Prostate gland (tissue), 2 donors: ENCODE data around the gene LUM. TPM values are rescaled to one million over a fixed set of nuclear protein-coding genes. Genes with fewer than 3 reads are reported as not detected.

Source experiments
- DNase-seq: peaks from one replicate; pipeline ENCODE4 v3.0.0-alpha.2; 2019; ENCODE audit warnings: low spot score
- H3K27ac ChIP-seq, 2 donors: fragments of 200-600 bp; sonication (generic); 2 replicates each; pipeline ENCODE4 v1.5.1; 2017 to 2019
- H3K27me3 ChIP-seq: fragments of 200-600 bp; sonication (generic); replicated peaks from 2 replicates; pipeline ENCODE4 v1.5.1; 2019; ENCODE audit not compliant: insufficient read depth
- H3K36me3 ChIP-seq, 2 donors: fragments of 200-600 bp; sonication (generic); 1 replicate in 1 of 2; 2 replicates in 1 of 2; pipeline versions ENCODE4 v1.5.1 to v1.8.1; 2017 to 2019
- H3K4me1 ChIP-seq: fragments of 200-600 bp; sonication (generic); replicated peaks from 2 replicates; pipeline ENCODE4 v1.5.1; 2019
- H3K4me3 ChIP-seq, 2 donors: fragments of 200-600 bp; sonication (generic); 2 replicates each; pipeline ENCODE4 v1.5.1; 2017 to 2019
- H3K9me3 ChIP-seq: fragments of 200-600 bp; sonication (generic); 2 replicates; pipeline ENCODE4 v1.5.1; 2017
- POLR2A ChIP-seq: fragments of 450-650 bp; IDR thresholded peaks from one replicate; pipeline ENCODE4 v1.6.1; 2016; ENCODE audit warnings: antibody characterized with exemption, mild to moderate bottlenecking
- POLR2AphosphoS5 ChIP-seq: sonication (generic); formaldehyde crosslinking; IDR thresholded peaks from one replicate; pipeline ENCODE4 v1.6.1; 2017; ENCODE audit warnings: antibody characterized with exemption
- WGBS: methylation state at CpG from one replicate; pipeline ENCODE4 v1.1.5; 2018; 5-methylcytosine and 5-hydroxymethylcytosine counted together
- intact Hi-C: fragments of 100-400 bp; cut with DNase I; formaldehyde crosslinking; loops from one replicate; pipeline ENCODE4 v1.14.2; 2022
- total RNA-seq, 2 donors: library from RNA; depleted of rRNA; stranded (reverse); fragments of >200 nt; gene quantifications; one replicate each; pipeline ENCODE4 v1.1.0, GENCODE V29; 2016
- TF ChIP-seq, protein P1 (sequence below), 4 experiments: fragments of 200-600 bp in 2 of 4; fragments of 450-650 bp in 2 of 4; sonication (generic) in 2 of 4; IDR thresholded peaks; 1 replicate in 3 of 4; 2 replicates in 1 of 4; pipeline ENCODE4 v1.5.1; 2016 to 2019; ENCODE audit warnings: antibody characterized with exemption in 4 of 4, mild to moderate bottlenecking in 2 of 4, moderate library complexity in 2 of 4

Gene LUM
- total RNA-seq, 2 donors from 2014 or later, result 34.3 to 56.1 TPM

DNA sequence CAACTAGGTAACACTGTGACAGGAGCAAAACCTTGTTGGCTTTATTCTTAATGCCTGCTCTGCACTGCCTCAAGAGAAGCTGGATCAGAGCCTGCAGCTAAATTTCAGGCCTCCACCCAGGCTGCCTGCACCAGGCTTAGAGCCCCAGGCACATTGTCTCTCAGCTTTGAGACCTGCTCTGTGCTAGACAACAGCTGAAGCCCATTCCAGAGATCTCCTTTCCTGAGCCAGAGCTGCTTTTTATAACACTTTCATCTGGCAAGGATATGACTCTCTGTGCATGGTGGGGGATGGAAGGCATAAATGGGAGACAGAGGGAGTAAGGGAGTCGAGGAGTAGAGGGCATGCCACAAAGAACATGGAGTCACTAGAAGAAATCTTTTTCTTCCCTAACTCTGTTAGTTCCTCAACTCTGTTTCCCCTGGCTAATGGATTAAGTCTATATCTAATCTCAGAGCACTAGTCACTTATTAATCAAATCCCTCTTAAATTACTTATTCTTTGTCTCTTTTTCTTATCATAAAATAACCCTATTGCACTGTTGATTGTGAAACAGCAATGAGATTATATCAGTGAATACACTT is 27.1 kb upstream of the LUM start:
- Histone ChIP-seq H3K4me3 (no peak overlapping the region), H3K9me3 (no peaks in the 10 kb centered on the region), H3K27ac (no peak overlapping the region), H3K36me3 (no peaks in the 10 kb centered on the region), H3K4me1 (no peaks in the 10 kb centered on the region), H3K27me3 (no peaks in the 10 kb centered on the region)
- DNase-seq, result no peak
- TF ChIP-seq POLR2A (no peak), POLR2AphosphoS5 (no peak)
- TF ChIP-seq, protein P1, sequence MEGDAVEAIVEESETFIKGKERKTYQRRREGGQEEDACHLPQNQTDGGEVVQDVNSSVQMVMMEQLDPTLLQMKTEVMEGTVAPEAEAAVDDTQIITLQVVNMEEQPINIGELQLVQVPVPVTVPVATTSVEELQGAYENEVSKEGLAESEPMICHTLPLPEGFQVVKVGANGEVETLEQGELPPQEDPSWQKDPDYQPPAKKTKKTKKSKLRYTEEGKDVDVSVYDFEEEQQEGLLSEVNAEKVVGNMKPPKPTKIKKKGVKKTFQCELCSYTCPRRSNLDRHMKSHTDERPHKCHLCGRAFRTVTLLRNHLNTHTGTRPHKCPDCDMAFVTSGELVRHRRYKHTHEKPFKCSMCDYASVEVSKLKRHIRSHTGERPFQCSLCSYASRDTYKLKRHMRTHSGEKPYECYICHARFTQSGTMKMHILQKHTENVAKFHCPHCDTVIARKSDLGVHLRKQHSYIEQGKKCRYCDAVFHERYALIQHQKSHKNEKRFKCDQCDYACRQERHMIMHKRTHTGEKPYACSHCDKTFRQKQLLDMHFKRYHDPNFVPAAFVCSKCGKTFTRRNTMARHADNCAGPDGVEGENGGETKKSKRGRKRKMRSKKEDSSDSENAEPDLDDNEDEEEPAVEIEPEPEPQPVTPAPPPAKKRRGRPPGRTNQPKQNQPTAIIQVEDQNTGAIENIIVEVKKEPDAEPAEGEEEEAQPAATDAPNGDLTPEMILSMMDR (IDR thresholded peaks at IDR 0.05), result no peak
- intact Hi-C loops, result loop anchor here (10.0 kb wide), 1 partner anchor 94 kb away; no protein-coding TSS in a partner anchor
- WGBS, result 42% methylated on average over 1 of the region's 1 CpG

DNA sequence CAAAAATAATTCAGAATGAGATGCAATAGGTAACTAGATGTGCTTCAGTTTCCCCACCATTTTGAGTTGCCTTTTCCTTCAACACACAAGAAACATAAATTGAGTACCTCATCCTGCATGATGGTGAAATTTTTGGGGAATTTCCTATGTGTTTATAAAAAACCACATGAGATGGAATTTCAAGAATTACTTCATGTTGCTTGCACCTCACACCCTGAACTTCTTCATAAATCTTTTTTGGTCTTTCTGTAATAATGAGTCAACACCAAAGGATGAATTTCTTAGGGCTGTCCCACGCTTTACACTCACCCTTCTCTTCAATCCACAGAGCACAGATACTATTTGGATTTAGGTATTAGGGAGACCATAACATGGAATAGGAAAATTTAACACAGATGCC is 22.6 kb upstream of the LUM start:
- intact Hi-C loops, result loop anchor here (10.0 kb wide), 1 partner anchor 89 kb away; no protein-coding TSS in a partner anchor
- DNase-seq, result no peak
- H3K36me3 ChIP-seq, result no peaks in the 10 kb centered on the region
- H3K27ac ChIP-seq, result no peak overlapping the region
- no peaks in the 10 kb centered on the region for H3K27me3 ChIP-seq
- TF ChIP-seq POLR2AphosphoS5, result no peak
- TF ChIP-seq POLR2A, result no peak
- TF ChIP-seq, protein P1 (IDR thresholded peaks at IDR 0.05), result no peak
- no peaks in the 10 kb centered on the region for H3K4me1 ChIP-seq
- 89% methylated on average over 1 of the region's 1 CpG for WGBS
- no peaks in the 10 kb centered on the region for H3K9me3 ChIP-seq
- H3K4me3 ChIP-seq, result no peak overlapping the region

DNA sequence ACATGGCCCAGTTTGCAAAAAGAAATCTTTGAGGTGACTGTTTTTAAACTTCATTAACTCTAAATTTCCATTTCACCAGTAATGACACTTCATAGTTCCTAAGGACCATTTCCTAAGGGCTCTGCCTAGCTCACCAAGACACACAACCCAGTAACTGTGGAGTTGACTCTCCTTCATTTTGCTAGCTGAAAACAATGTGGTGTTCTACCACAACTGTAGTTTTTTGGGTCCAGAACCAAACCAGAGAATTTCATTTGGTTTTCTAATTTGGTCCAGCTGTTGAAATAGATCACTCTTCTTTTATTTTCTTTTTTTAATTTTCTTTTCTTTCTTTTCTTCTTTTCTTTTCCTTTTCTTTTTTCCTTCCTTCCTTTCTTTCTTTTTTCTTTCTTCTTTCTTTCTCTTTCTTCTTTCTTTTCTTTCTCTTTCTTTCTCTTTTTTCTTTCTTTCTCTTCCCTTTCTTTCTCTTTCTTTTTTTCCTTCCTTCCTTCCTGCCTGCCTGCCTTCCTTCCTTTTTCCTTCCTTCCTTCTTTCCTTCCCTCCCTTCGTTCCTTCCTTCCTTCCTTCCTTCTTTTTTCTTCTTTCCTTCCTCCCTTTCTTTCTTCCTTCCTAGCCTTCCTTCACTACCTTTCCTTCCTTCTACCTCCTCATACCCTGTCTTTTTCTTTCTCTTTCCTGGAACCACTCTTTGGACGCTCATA is 18.5 kb upstream of the LUM start:
- Histone ChIP-seq H3K9me3 (no peaks in the 10 kb centered on the region), H3K4me1 (no peaks in the 10 kb centered on the region), H3K4me3 (no peak overlapping the region), H3K27me3 (no peaks in the 10 kb centered on the region), H3K27ac (no peak overlapping the region), H3K36me3 (no peaks in the 10 kb centered on the region)
- no peak for TF ChIP-seq POLR2A
- TF ChIP-seq POLR2AphosphoS5, result no peak
- TF ChIP-seq, protein P1 (IDR thresholded peaks at IDR 0.05), result no peak
- intact Hi-C loops, result loop anchor here (10.0 kb wide), 1 partner anchor 85 kb away; no protein-coding TSS in a partner anchor
- 100% methylated on average over 2 of the region's 2 CpGs for WGBS
- DNase-seq, result no peak

DNA sequence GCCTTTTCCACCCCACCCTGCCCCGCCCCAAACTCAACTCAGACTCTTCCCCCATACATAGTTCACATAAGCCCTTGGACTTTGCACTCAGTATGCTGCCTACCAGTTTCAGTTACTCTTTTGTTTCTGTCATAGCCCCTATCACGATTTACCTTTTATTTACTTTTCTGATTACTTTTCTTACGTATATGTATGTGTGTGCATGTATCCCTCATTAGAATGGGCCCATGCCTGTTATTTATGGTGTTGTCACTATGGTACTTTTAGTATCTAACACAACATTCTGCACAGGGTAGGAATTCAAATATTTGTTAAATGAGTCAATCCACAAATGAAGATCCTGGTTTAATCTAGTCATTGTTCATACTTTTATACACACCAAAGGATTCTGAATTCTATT is 16.5 kb upstream of the LUM start:
- TF ChIP-seq POLR2A, result no peak
- TF ChIP-seq, protein P1 (IDR thresholded peaks at IDR 0.05), result no peak
- TF ChIP-seq POLR2AphosphoS5, result no peak
- 87% methylated on average over 3 of the region's 3 CpGs for WGBS
- H3K27ac ChIP-seq, result no peak overlapping the region
- H3K4me1 ChIP-seq, result no peaks in the 10 kb centered on the region
- DNase-seq, result no peak
- H3K9me3 ChIP-seq, result no peaks in the 10 kb centered on the region
- H3K36me3 ChIP-seq, result no peaks in the 10 kb centered on the region
- H3K27me3 ChIP-seq, result no peaks in the 10 kb centered on the region
- H3K4me3 ChIP-seq, result no peak overlapping the region
- intact Hi-C loops, result no loop called here

DNA sequence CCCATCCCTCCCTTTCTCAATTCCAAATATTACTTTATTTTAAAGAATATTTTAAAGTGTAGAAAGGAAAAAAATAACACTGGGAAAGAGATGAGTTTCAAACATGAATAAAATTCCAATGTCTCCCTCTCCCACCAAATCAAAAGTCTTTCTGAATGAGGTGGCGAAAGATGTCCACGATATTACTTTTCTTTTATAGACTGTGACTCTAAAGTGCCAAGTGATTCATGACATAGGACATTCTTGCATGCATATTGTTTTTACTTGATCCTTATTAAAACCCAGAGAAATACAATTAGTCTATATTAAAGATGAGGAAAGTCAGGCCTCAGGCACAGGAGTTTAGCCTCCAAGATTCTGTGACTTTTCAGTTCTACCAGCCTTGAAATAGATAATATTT is 16.0 kb upstream of the LUM start:
- Histone ChIP-seq H3K9me3 (no peaks in the 10 kb centered on the region), H3K27me3 (no peaks in the 10 kb centered on the region), H3K27ac (no peak overlapping the region), H3K4me3 (no peak overlapping the region), H3K4me1 (no peaks in the 10 kb centered on the region), H3K36me3 (no peaks in the 10 kb centered on the region)
- intact Hi-C loops, result no loop called here
- no peak for DNase-seq
- WGBS, result 86% methylated on average over 2 of the region's 2 CpGs
- TF ChIP-seq, protein P1 (IDR thresholded peaks at IDR 0.05), result no peak
- TF ChIP-seq POLR2A, result no peak
- TF ChIP-seq POLR2AphosphoS5, result no peak
